H9 (cell line): Measurements from ENCODE around the gene IL1RN. TPM values are rescaled to one million over a fixed set of nuclear protein-coding genes. Genes with fewer than 3 reads are reported as not detected.

Experiments
- DNase-seq: peaks from one replicate; pipeline ENCODE4 v3.0.0-alpha.2; 2017
- H2AFZ ChIP-seq: one replicate; pipeline ENCODE4 v1.6.1; 2013; ENCODE audit warnings: mild to moderate bottlenecking, low read length, control low read depth, moderate library complexity
- H2AK5ac ChIP-seq: 2 replicates; pipeline ENCODE4 v1.6.1; 2013; ENCODE audit warnings: low read length, control low read depth, mixed read lengths; ENCODE audit not compliant: insufficient read length
- H2BK120ac ChIP-seq: one replicate; pipeline ENCODE4 v1.6.1; 2013; ENCODE audit warnings: low read depth, mild to moderate bottlenecking, low read length, control low read depth, inconsistent platforms; ENCODE audit not compliant: poor library complexity, severe bottlenecking
- H2BK12ac ChIP-seq: 2 replicates; pipeline ENCODE4 v1.6.1; 2013; ENCODE audit warnings: low read length, control low read depth, mixed read lengths, low read depth; ENCODE audit not compliant: insufficient read length
- H2BK15ac ChIP-seq: 2 replicates; pipeline ENCODE4 v1.6.1; 2013; ENCODE audit warnings: low read depth, low read length, control low read depth
- H2BK20ac ChIP-seq: one replicate; pipeline ENCODE4 v1.6.1; 2013; ENCODE audit warnings: low read depth, mild to moderate bottlenecking, low read length, control low read depth, inconsistent platforms; ENCODE audit not compliant: poor library complexity, severe bottlenecking
- H2BK5ac ChIP-seq: 2 replicates; pipeline ENCODE4 v1.6.1; 2013; ENCODE audit warnings: low read length, control low read depth, mixed read lengths; ENCODE audit not compliant: insufficient read length
- H3K14ac ChIP-seq: 2 replicates; pipeline ENCODE4 v1.6.1; 2013; ENCODE audit warnings: low read length, control low read depth; ENCODE audit not compliant: insufficient read depth
- H3K18ac ChIP-seq: 2 replicates; pipeline ENCODE4 v1.6.1; 2013; ENCODE audit warnings: low read depth, mild to moderate bottlenecking, mixed read lengths, low read length, control low read depth; ENCODE audit not compliant: insufficient read length
- H3K23ac ChIP-seq: 2 replicates; pipeline ENCODE4 v1.6.1; 2013; ENCODE audit warnings: low read length, control low read depth, mixed read lengths, low read depth; ENCODE audit not compliant: insufficient read length
- H3K23me2 ChIP-seq: 2 replicates; pipeline ENCODE4 v1.6.1; 2013; ENCODE audit warnings: low read depth, mild to moderate bottlenecking, mixed read lengths, low read length, control low read depth; ENCODE audit not compliant: insufficient read length, poor library complexity, severe bottlenecking
- H3K27ac ChIP-seq: 2 replicates; pipeline ENCODE4 v1.5.1; 2013; ENCODE audit warnings: low read length, control low read depth, mixed read lengths, low read depth; ENCODE audit not compliant: insufficient read length
- H3K27me3 ChIP-seq: 2 replicates; pipeline ENCODE4 v1.6.1; 2013; ENCODE audit warnings: low read length, control low read depth, inconsistent platforms; ENCODE audit not compliant: insufficient read depth
- H3K4ac ChIP-seq: 2 replicates; pipeline ENCODE4 v1.6.1; 2013; ENCODE audit warnings: low read depth, mild to moderate bottlenecking, control low read depth, inconsistent platforms, low read length, moderate library complexity
- H3K4me1 ChIP-seq: 2 replicates; pipeline ENCODE4 v1.6.1; 2013; ENCODE audit warnings: low read length, control low read depth, inconsistent platforms; ENCODE audit not compliant: insufficient read depth
- H3K4me2 ChIP-seq: 2 replicates; pipeline ENCODE4 v1.6.1; 2013; ENCODE audit warnings: low read length, control low read depth, mixed read lengths; ENCODE audit not compliant: insufficient read length, insufficient read depth
- H3K56ac ChIP-seq: 2 replicates; pipeline ENCODE4 v1.6.1; 2013; ENCODE audit warnings: low read depth, mild to moderate bottlenecking, mixed read lengths, low read length, control low read depth; ENCODE audit not compliant: insufficient read length
- H3K79me1 ChIP-seq: 2 replicates; pipeline ENCODE4 v1.6.1; 2013; ENCODE audit warnings: low read depth, mild to moderate bottlenecking, moderate library complexity, low read length, control low read depth, inconsistent platforms; ENCODE audit not compliant: insufficient read depth, poor library complexity, severe bottlenecking
- H3K79me2 ChIP-seq: 2 replicates; pipeline ENCODE4 v1.6.1; 2013; ENCODE audit warnings: low read length, control low read depth, inconsistent platforms; ENCODE audit not compliant: insufficient read depth
- H3K9ac ChIP-seq: 2 replicates; pipeline ENCODE4 v1.6.1; 2013; ENCODE audit warnings: low read length, control low read depth, mixed read lengths; ENCODE audit not compliant: insufficient read length; ENCODE audit errors: extremely low read depth
- H3K9me3 ChIP-seq: one replicate; pipeline ENCODE4 v1.6.1; 2013; ENCODE audit warnings: low read depth, low read length, inconsistent platforms; ENCODE audit not compliant: control insufficient read depth
- H3T11ph ChIP-seq: one replicate; pipeline ENCODE4 v1.6.1; 2013; ENCODE audit warnings: mild to moderate bottlenecking, low read length, control low read depth, inconsistent platforms
- H4K20me1 ChIP-seq: one replicate; pipeline ENCODE4 v1.6.1; 2013; ENCODE audit not compliant: control insufficient read depth, insufficient read length, insufficient read depth
- H4K5ac ChIP-seq: 2 replicates; pipeline ENCODE4 v1.6.1; 2013; ENCODE audit warnings: low read depth, mild to moderate bottlenecking, mixed read lengths, low read length, control low read depth; ENCODE audit not compliant: insufficient read length
- H4K8ac ChIP-seq: replicated peaks from 2 replicates; pipeline ENCODE4 v1.6.1; 2013; ENCODE audit warnings: low read length, control low read depth, mixed read lengths, low read depth; ENCODE audit not compliant: insufficient read length
- H4K91ac ChIP-seq: 2 replicates; pipeline ENCODE4 v1.6.1; 2013; ENCODE audit warnings: low read depth, mild to moderate bottlenecking, moderate library complexity, mixed read lengths, low read length, control low read depth; ENCODE audit not compliant: insufficient read length
- H3K27ac Mint-ChIP-seq, 3 experiments: 2 replicates in 2 of 3; 3 replicates in 1 of 3; pipeline ENCODE4 v1.8.0; 2020 to 2021; ENCODE audit warnings: mixed read lengths in 3 of 3, mild to moderate bottlenecking in 1 of 3, moderate library complexity in 1 of 3
- H3K27me3 Mint-ChIP-seq: 2 replicates; pipeline ENCODE4 v1.8.0; 2021; ENCODE audit warnings: low read depth, mild to moderate bottlenecking, moderate library complexity, mixed read lengths
- H3K36me3 Mint-ChIP-seq, 3 experiments: 2 replicates in 2 of 3; 3 replicates in 1 of 3; pipeline ENCODE4 v1.8.0; 2020 to 2021; ENCODE audit warnings: low read depth in 3 of 3, mixed read lengths in 3 of 3; ENCODE audit not compliant: insufficient read depth in 1 of 3
- H3K4me1 Mint-ChIP-seq, 2 experiments: 2 replicates each; pipeline ENCODE4 v1.8.0; 2020; ENCODE audit warnings: mixed read lengths in 2 of 2
- H3K4me3 Mint-ChIP-seq, 2 experiments: 2 replicates in 1 of 2; 3 replicates in 1 of 2; pipeline ENCODE4 v1.8.0; 2020 to 2021; ENCODE audit warnings: mild to moderate bottlenecking in 2 of 2, mixed read lengths in 2 of 2, moderate library complexity in 1 of 2
- H3K9me3 Mint-ChIP-seq, 2 experiments: 2 replicates in 1 of 2; 3 replicates in 1 of 2; pipeline ENCODE4 v1.8.0; 2020; ENCODE audit warnings: mild to moderate bottlenecking in 2 of 2, mixed read lengths in 2 of 2, moderate library complexity in 1 of 2
- CTCF ChIP-seq: fragments of 200-600 bp; sonication (generic); conservative IDR thresholded peaks from 3 replicates; pipeline ENCODE4 v1.8.0; 2021; ENCODE audit warnings: antibody characterized with exemption, mild to moderate bottlenecking
- WGBS: extraction: QIAGEN DNeasy Blood & Tissue Kit; methylation state at CpG from one replicate; pipeline ENCODE4 v1.1.7; 2013; ENCODE audit warnings: missing lambda C conversion rate, low lambda C conversion rate, mixed read lengths; ENCODE audit not compliant: insufficient read length; ENCODE audit errors: extremely low coverage; 5-methylcytosine and 5-hydroxymethylcytosine counted together
- total RNA-seq: library from RNA; stranded (reverse); gene quantifications from 2 replicates; pipeline ENCODE4 v1.2.1, GENCODE V29; 2021

Gene IL1RN
- total RNA-seq, 1 experiment from 2014 or later: not detected

DNA sequence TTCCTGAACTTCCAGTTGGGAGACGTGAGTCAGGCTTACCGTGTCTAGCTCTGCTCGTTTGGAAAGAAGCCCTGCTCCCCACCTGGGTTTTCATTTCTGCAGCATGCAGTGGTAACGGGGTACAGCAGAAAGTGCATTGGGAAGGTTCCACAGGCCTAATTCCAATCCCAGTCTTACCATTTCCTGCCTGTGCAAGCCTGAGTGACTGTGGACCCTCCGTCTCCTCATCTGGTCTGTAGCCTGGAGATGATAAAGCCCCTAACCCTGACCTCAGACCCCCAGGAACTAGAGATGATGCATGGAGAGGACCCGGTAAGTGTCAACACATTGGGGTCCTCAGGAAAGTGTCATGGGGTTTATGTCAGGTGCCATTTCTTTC, 40.6 kb downstream of the IL1RN start:
- Histone ChIP-seq H2BK12ac (no peak overlapping the region), H3K9ac (no peak overlapping the region), H2AK5ac (no peak overlapping the region), H3K23me2 (no peaks in the 10 kb centered on the region), H4K20me1 (no peaks in the 10 kb centered on the region), H2BK120ac (no peak overlapping the region), H3T11ph (no peak overlapping the region), H3K4me2 (no peak overlapping the region), H2BK15ac (no peak overlapping the region), H4K8ac (no peak overlapping the region), H3K4ac (no peak overlapping the region), H4K91ac (no peak overlapping the region), H4K5ac (no peak overlapping the region), H2BK20ac (no peak overlapping the region), H2BK5ac (no peak overlapping the region), H3K27me3 (no peaks in the 10 kb centered on the region), H3K79me1 (no peaks in the 10 kb centered on the region), H3K4me1 (no peaks in the 10 kb centered on the region), H3K23ac (no peak overlapping the region), H3K9me3 (no peaks in the 10 kb centered on the region), H3K56ac (no peak overlapping the region), H3K27ac (no peak overlapping the region), H3K14ac (no peak overlapping the region), H3K18ac (no peak overlapping the region), H2AFZ (no peak overlapping the region), H3K79me2 (no peaks in the 10 kb centered on the region)
- H3K27ac Mint-ChIP-seq: no peak overlapping the region
- no peaks in the 10 kb centered on the region; a peak in 1 of 5 replicates for H3K9me3 Mint-ChIP-seq
- peaks cover 20% of the 10 kb centered on the region for H3K27me3 Mint-ChIP-seq
- no CpG with 5 or more reads among the region's 6 CpGs for WGBS
- no peaks in the 10 kb centered on the region; a peak in 2 of 7 replicates for H3K36me3 Mint-ChIP-seq
- no peak for TF ChIP-seq CTCF
- H3K4me1 Mint-ChIP-seq: peaks cover 12 to 16% of the 10 kb centered on the region in 2 experiments
- DNase-seq: no peak
- no peak overlapping the region for H3K4me3 Mint-ChIP-seq
